ENCODE data around the gene OPCML. TPM values are rescaled to one million over a fixed set of nuclear protein-coding genes. Genes with fewer than 3 reads are reported as not detected.

OPCML gene
- total and polyA plus RNA-seq, 2 of the 13 experiments (the other 11 are each of a cell fraction or from before 2014, with no cell fraction given): not detected

GRCh38 chr11:132444911-132445310 lies 1087.4 kb downstream of the OPCML start (continued):
- no peak for TF ChIP-seq NBN (conservative IDR thresholded peaks at IDR 0.05)
- no peak for TF ChIP-seq SETDB1 (CRISPR knock-in tag; IDR thresholded peaks at IDR 0.05; ENCODE audit: borderline replicate concordance)
- TF ChIP-seq GATA4 (IDR thresholded peaks at IDR 0.05; ENCODE audit: borderline replicate concordance, low read depth): no peak
- TF ChIP-seq ZBTB26 (CRISPR knock-in tag; IDR thresholded peaks at IDR 0.05; ENCODE audit: borderline replicate concordance): no peak

- TF ChIP-seq ZNF703 (CRISPR knock-in tag; IDR thresholded peaks at IDR 0.05; ENCODE audit: borderline replicate concordance) (no peak), ZBTB40 (IDR thresholded peaks at IDR 0.05) (no peak), ZBTB40 (CRISPR knock-in tag; IDR thresholded peaks at IDR 0.05) (no peak), ZBTB49 (CRISPR knock-in tag; IDR thresholded peaks at IDR 0.05; ENCODE audit: borderline replicate concordance) (no peak), ZBTB1 (CRISPR knock-in tag; IDR thresholded peaks at IDR 0.05; ENCODE audit: borderline replicate concordance) (no peak), RFX1 (IDR thresholded peaks at IDR 0.05) (no peak)
- FAIRE-seq (no peak), ATAC-seq (no peak), DNase-seq (ENCODE audit: low spot score) (no peak)
- ChIA-PET POLR2A (no interaction called here), CTCF (ENCODE audit: low intra/inter-chr PET ratio, low total read pairs) (no interaction called here)
- WGBS (ENCODE audit: low lambda C conversion rate): 3% methylated on average over 5 of the region's 5 CpGs
- BruUV-seq (replicated peaks): no TSS peak
- no peak overlapping the region for H3K9ac ChIP-seq (ENCODE audit: insufficient read depth, low read depth, low read length)
- no peak overlapping the region for H3K4me3 ChIP-seq (replicated peaks in 1 of 3; ENCODE audit: insufficient read depth in 1 of 3, low read depth in 2 of 3, low read length in 3 of 3)
- H4K20me1 ChIP-seq (ENCODE audit: insufficient read depth, low read length): no peaks in the 10 kb centered on the region
- no peaks in the 10 kb centered on the region for H3K4me1 ChIP-seq (ENCODE audit: insufficient read depth, low read length)
- H3K36me3 ChIP-seq (replicated peaks in 1 of 2; ENCODE audit: control insufficient read depth in 1 of 2, insufficient read depth in 2 of 2, low read length in 2 of 2): no peaks in the 10 kb centered on the region
- no peak overlapping the region for H3K27ac ChIP-seq (ENCODE audit: extremely low read length, insufficient read depth, low read length)
- no peaks in the 10 kb centered on the region for H3K79me2 ChIP-seq (ENCODE audit: insufficient read depth, low read length)
- no peak overlapping the region for H2AFZ ChIP-seq (ENCODE audit: low read length)
- H3K9me3 ChIP-seq (ENCODE audit: low read length): peaks cover 86% of the 10 kb centered on the region
- H3K4me2 ChIP-seq (ENCODE audit: low read depth, low read length): no peak overlapping the region
- intact Hi-C loops (cut with micrococcal nuclease; ENCODE audit: unreplicated experiment): no loop called here
- no peaks in the 10 kb centered on the region for H3K27me3 ChIP-seq (ENCODE audit: control insufficient read depth in 1 of 2, insufficient read depth in 2 of 2, low read length in 2 of 2)
- in situ Hi-C loops (cut with HindIII; ENCODE audit: extremely low pct_ligation_motif_present, low pct_unique_long_range_greater_than_20kb): no loop called here
Observed at GRCh38 chr11:132439711-132440255, 1092.5 kb downstream of the OPCML start.

Data from HepG2 (cell line).